K562 (cell line): ENCODE data around the gene TBCC. TPM values are rescaled to one million over a fixed set of nuclear protein-coding genes. Genes with fewer than 3 reads are reported as not detected.
A peak's percentile ranks its signal among the peaks of the same experiment; 100 is the strongest.

ENCODE experiments used
- AFF1 ChIP-seq, 2 experiments: fragments of 450-650 bp; IDR thresholded peaks; 2 replicates each; pipeline ENCODE4 v1.6.1; 2018; ENCODE audit warnings: mild to moderate bottlenecking in 2 of 2, low read depth in 1 of 2; ENCODE audit not compliant: partially characterized antibody in 2 of 2
- ATF1 ChIP-seq, 2 experiments: fragments of 450-650 bp in 1 of 2; IDR thresholded peaks; 2 replicates each; pipeline ENCODE4 v1.6.1; 2016; ENCODE audit warnings: missing compliant biosample characterization in 1 of 2, missing genetic modification characterization in 1 of 2
- BRD9 ChIP-seq: fragments of 450-650 bp; IDR thresholded peaks from 2 replicates; pipeline ENCODE4 v1.6.1; 2018; ENCODE audit warnings: low read depth; ENCODE audit not compliant: partially characterized antibody
- CBFB ChIP-seq: sonication (generic); formaldehyde crosslinking; IDR thresholded peaks from 2 replicates; pipeline ENCODE4 v1.4.0; 2020; ENCODE audit warnings: mild to moderate bottlenecking, missing genetic modification reagents
- SREBF1 ChIP-seq: fragments of 150-350 bp; IDR thresholded peaks from 2 replicates; pipeline ENCODE4 v1.6.1; 2014; ENCODE audit warnings: antibody characterized with exemption, low read depth, low read length, borderline replicate concordance
- TAF15 ChIP-seq: fragments of 200-400 bp; formaldehyde crosslinking; IDR thresholded peaks from 2 replicates; pipeline ENCODE4 v1.6.1; 2017; ENCODE audit warnings: mild to moderate bottlenecking, low read depth, low read length, moderate library complexity
- YBX1 ChIP-seq: fragments of 450-650 bp; IDR thresholded peaks from 2 replicates; pipeline ENCODE4 v1.7.1; 2016; ENCODE audit warnings: mild to moderate bottlenecking
- ZBTB40 ChIP-seq, 2 experiments: fragments of 450-650 bp in 1 of 2; sonication (generic) in 1 of 2; formaldehyde crosslinking in 1 of 2; IDR thresholded peaks; 2 replicates each; pipeline versions ENCODE4 v1.7.1 to v1.9.0; 2016 to 2022; ENCODE audit warnings: inconsistent platforms in 1 of 2, mild to moderate bottlenecking in 1 of 2, missing genetic modification reagents in 1 of 2
- ZNF830 ChIP-seq: fragments of 250-450 bp; sonication (Bioruptor Pico); IDR thresholded peaks from 2 replicates; pipeline ENCODE4 v1.5.0; 2021; ENCODE audit warnings: mild to moderate bottlenecking
- polyA plus RNA-seq, 8 experiments: library from polyadenylated mRNA; depleted of rRNA in 4 of 8; stranded (reverse) in 5 of 8; unstranded in 3 of 8; fragments of >200 nt; fragmentation: Nextera tagmentation in 2 of 8; fragmentation: Illumina TruSeq in 1 of 8; extraction: Ambion mirVana in 2 of 8; extraction: Trizol in 1 of 8; gene quantifications; 2 replicates each; pipeline versions ENCODE4 v1.2.1 to v1.2.3, GENCODE V29; 2011 to 2014; ENCODE audit warnings: inconsistent platforms in 1 of 8, missing spikeins in 1 of 8
- total RNA-seq, 7 experiments: library from RNA; depleted of rRNA in 6 of 7; stranded (reverse); fragments of >200 nt in 6 of 7; fragmentation: Illumina TruSeq in 2 of 7; extraction: Trizol in 2 of 7; gene quantifications; 2 replicates each; pipeline versions ENCODE4 v1.2.1 to v1.2.3, GENCODE V29; 2011 to 2021; ENCODE audit warnings: low replicate concordance in 1 of 7
- TF ChIP-seq, protein P1 (sequence below): fragments of 250-450 bp; sonication (Bioruptor Pico); IDR thresholded peaks from 2 replicates; pipeline ENCODE4 v1.8.0; 2022; ENCODE audit warnings: inconsistent platforms

Gene TBCC
- total and polyA plus RNA-seq, 9 of the 15 experiments (the other 6 are each of a cell fraction or from before 2014, with no cell fraction given) = 2.8 to 34.1 (median 23.3) TPM

DNA sequence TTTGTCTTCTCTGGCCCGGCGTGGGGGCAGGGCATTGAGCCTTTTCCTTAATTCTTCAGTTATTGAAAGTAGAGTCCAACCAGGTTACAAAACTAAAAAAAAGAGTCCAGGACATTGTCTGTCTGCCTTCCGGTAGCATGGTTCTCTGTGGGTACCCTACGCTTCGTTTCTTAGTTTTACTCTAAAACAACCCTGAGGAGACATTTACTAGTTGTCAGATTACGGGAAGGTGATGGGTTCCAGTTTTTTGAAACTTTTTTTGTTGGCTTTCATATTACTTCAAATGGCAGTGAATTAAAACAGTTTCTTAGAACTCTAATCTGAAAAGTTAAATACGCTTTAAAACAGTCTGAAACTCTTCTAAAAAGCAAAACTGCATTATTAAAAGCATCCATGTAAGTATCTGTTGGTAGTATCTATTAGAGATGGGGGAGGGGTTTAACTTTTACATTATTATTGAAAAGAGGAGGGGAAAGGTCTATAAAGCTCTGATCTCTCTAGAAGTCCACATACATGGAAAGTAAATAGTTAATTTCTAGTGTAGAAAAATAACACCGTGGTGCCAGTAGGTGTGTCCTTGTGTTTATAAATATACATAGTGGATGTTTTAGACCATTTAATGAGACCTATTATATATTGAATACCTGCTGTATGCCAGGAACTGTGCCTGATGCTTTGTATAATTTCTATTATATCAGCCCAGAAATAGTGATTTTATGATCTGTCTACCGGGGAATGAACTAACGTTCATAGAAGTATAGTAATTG lies 38.2 kb upstream of the TBCC start (continued):
- TF ChIP-seq ZBTB40 (IDR thresholded peaks at IDR 0.05) (peak; percentile 30; the same call in 1 of the 2 replicates), ZBTB40 (CRISPR knock-in tag; IDR thresholded peaks at IDR 0.05) (no peak), AFF1 (IDR thresholded peaks at IDR 0.05; ENCODE audit: low read depth in 1 of 2, partially characterized antibody in 2 of 2) (no peak), CBFB (CRISPR knock-in tag) (0 out of 2 replicates have a peak, but pooled peaks have one; percentile 2), SREBF1 (no peak), BRD9 (peak; percentile 25), YBX1 (no peak), ATF1 (CRISPR knock-in tag; IDR thresholded peaks at IDR 0.05) (no peak), ATF1 (tag; IDR thresholded peaks at IDR 0.05) (0 out of 2 replicates have a peak, but pooled peaks have one; percentile 2), ZNF830 (CRISPR knock-in tag) (no peak), TAF15 (no peak)
- TF ChIP-seq, protein P1, sequence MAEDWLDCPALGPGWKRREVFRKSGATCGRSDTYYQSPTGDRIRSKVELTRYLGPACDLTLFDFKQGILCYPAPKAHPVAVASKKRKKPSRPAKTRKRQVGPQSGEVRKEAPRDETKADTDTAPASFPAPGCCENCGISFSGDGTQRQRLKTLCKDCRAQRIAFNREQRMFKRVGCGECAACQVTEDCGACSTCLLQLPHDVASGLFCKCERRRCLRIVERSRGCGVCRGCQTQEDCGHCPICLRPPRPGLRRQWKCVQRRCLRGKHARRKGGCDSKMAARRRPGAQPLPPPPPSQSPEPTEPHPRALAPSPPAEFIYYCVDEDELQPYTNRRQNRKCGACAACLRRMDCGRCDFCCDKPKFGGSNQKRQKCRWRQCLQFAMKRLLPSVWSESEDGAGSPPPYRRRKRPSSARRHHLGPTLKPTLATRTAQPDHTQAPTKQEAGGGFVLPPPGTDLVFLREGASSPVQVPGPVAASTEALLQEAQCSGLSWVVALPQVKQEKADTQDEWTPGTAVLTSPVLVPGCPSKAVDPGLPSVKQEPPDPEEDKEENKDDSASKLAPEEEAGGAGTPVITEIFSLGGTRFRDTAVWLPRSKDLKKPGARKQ = 0 out of 2 replicates have a peak, but pooled peaks have one; percentile 13
